Neutrophil (primary cell): ENCODE measurements around the gene COL4A1.

Experiments
- H3K27ac ChIP-seq: fragments of 200-600 bp; sonication (generic); 2 replicates; pipeline ENCODE4 v1.5.1; 2016; ENCODE audit warnings: mild to moderate bottlenecking, moderate library complexity
- H3K27me3 ChIP-seq: fragments of 200-600 bp; sonication (generic); 2 replicates; pipeline ENCODE4 v1.6.0; 2016; ENCODE audit warnings: mild to moderate bottlenecking
- H3K36me3 ChIP-seq: fragments of 200-600 bp; sonication (generic); 2 replicates; pipeline ENCODE4 v1.5.1; 2017
- H3K4me1 ChIP-seq, 2 experiments: fragments of 200-600 bp in 1 of 2; sonication (generic) in 1 of 2; 1 replicate in 1 of 2; 2 replicates in 1 of 2; pipeline versions ENCODE4 v1.5.1 to v1.6.1; 2013 to 2016; ENCODE audit warnings: low read depth in 1 of 2, low read length in 1 of 2, mild to moderate bottlenecking in 1 of 2, moderate library complexity in 1 of 2; ENCODE audit not compliant: control insufficient read depth in 1 of 2, insufficient read depth in 1 of 2
- H3K4me3 ChIP-seq, 2 experiments: fragments of 200-600 bp in 1 of 2; sonication (generic) in 1 of 2; 1 replicate in 1 of 2; 2 replicates in 1 of 2; pipeline ENCODE4 v1.5.1; 2013 to 2016; ENCODE audit warnings: low read depth in 1 of 2, low read length in 1 of 2, mild to moderate bottlenecking in 1 of 2, moderate library complexity in 1 of 2
- H3K9me3 ChIP-seq: fragments of 200-600 bp; sonication (generic); 2 replicates; pipeline ENCODE4 v1.5.1; 2016
- TF ChIP-seq, protein P1 (sequence below): fragments of 200-600 bp; sonication (generic); IDR thresholded peaks from 2 replicates; pipeline ENCODE4 v1.5.1; 2016; ENCODE audit warnings: antibody characterized with exemption

COL4A1 gene

GRCh38 chr13:110305001-110305400, 2.0 kb downstream of the COL4A1 start:
- H3K27me3 ChIP-seq: peaks cover 100% of the 10 kb centered on the region
- H3K4me1 ChIP-seq: no peaks in the 10 kb centered on the region
- TF ChIP-seq, protein P1, sequence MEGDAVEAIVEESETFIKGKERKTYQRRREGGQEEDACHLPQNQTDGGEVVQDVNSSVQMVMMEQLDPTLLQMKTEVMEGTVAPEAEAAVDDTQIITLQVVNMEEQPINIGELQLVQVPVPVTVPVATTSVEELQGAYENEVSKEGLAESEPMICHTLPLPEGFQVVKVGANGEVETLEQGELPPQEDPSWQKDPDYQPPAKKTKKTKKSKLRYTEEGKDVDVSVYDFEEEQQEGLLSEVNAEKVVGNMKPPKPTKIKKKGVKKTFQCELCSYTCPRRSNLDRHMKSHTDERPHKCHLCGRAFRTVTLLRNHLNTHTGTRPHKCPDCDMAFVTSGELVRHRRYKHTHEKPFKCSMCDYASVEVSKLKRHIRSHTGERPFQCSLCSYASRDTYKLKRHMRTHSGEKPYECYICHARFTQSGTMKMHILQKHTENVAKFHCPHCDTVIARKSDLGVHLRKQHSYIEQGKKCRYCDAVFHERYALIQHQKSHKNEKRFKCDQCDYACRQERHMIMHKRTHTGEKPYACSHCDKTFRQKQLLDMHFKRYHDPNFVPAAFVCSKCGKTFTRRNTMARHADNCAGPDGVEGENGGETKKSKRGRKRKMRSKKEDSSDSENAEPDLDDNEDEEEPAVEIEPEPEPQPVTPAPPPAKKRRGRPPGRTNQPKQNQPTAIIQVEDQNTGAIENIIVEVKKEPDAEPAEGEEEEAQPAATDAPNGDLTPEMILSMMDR: no peak
- H3K36me3 ChIP-seq: no peaks in the 10 kb centered on the region
- H3K27ac ChIP-seq: no peak overlapping the region
- H3K9me3 ChIP-seq: no peaks in the 10 kb centered on the region
- no peak overlapping the region for H3K4me3 ChIP-seq

- Histone ChIP-seq H3K36me3 (no peaks in the 10 kb centered on the region), H3K4me1 (no peaks in the 10 kb centered on the region), H3K9me3 (no peaks in the 10 kb centered on the region), H3K4me3 (no peak overlapping the region), H3K27me3 (peaks cover 100% of the 10 kb centered on the region), H3K27ac (no peak overlapping the region)
- TF ChIP-seq, protein P1: no peak
Observed at GRCh38 chr13:110304256-110304655, 2.7 kb downstream of the COL4A1 start.

GRCh38 chr13:110303644-110304043, 3.3 kb downstream of the COL4A1 start:
- H3K9me3 ChIP-seq: no peaks in the 10 kb centered on the region
- no peaks in the 10 kb centered on the region for H3K36me3 ChIP-seq
- no peak overlapping the region for H3K4me3 ChIP-seq
- no peaks in the 10 kb centered on the region for H3K4me1 ChIP-seq
- TF ChIP-seq, protein P1: no peak
- peaks cover 100% of the 10 kb centered on the region for H3K27me3 ChIP-seq
- H3K27ac ChIP-seq: no peak overlapping the region

- H3K27me3 ChIP-seq: peaks cover 100% of the 10 kb centered on the region
- no peak overlapping the region for H3K27ac ChIP-seq
- no peak overlapping the region for H3K4me3 ChIP-seq
- no peaks in the 10 kb centered on the region for H3K36me3 ChIP-seq
- H3K4me1 ChIP-seq: no peaks in the 10 kb centered on the region
- H3K9me3 ChIP-seq: no peaks in the 10 kb centered on the region
- TF ChIP-seq, protein P1: no peak
Observed at GRCh38 chr13:110302997-110303396, 4.0 kb downstream of the COL4A1 start.

- Histone ChIP-seq H3K9me3 (no peaks in the 10 kb centered on the region), H3K36me3 (no peaks in the 10 kb centered on the region), H3K4me3 (no peak overlapping the region), H3K4me1 (no peaks in the 10 kb centered on the region), H3K27me3 (peaks cover 100% of the 10 kb centered on the region), H3K27ac (no peak overlapping the region)
- TF ChIP-seq, protein P1: no peak
Observed at GRCh38 chr13:110301606-110302553, 5.1 kb downstream of the COL4A1 start.
